ENCODE measurements around the gene TRPM3.

TRPM3 gene

GRCh38 chr9:71079451-71079850 is 42.0 kb downstream of the TRPM3 start:
- Histone ChIP-seq H3F3A (ENCODE audit: insufficient read depth, low read length) (no peaks in the 10 kb centered on the region), H3K9ac (ENCODE audit: low read length) (no peak overlapping the region), H4K20me1 (ENCODE audit: insufficient read depth, low read length) (no peaks in the 10 kb centered on the region), H2AFZ (ENCODE audit: low read length) (no peak overlapping the region), H3K4me2 (ENCODE audit: low read depth, low read length) (no peak overlapping the region), H3K27ac (ENCODE audit: low read length) (no peak overlapping the region), H3K4me1 (ENCODE audit: low read length) (no peaks in the 10 kb centered on the region), H3K9me2 (replicated peaks; ENCODE audit: insufficient read depth, low read length) (no peaks in the 10 kb centered on the region), H3K27me3 (replicated peaks; ENCODE audit: insufficient read depth, low read length) (no peaks in the 10 kb centered on the region), H3K9me3 (replicated peaks; ENCODE audit: insufficient read depth, low read length) (no peaks in the 10 kb centered on the region), H3K36me3 (replicated peaks; ENCODE audit: insufficient read depth, low read length) (no peaks in the 10 kb centered on the region), H3K79me2 (ENCODE audit: low read length) (no peaks in the 10 kb centered on the region), H3K4me3 (ENCODE audit: low read length) (no peak overlapping the region)
- no peak for DNase-seq
- TF ChIP-seq CTCF (IDR thresholded peaks at IDR 0.05; ENCODE audit: low read length) (no peak), EZH2phosphoT487 (IDR thresholded peaks at IDR 0.05; ENCODE audit: low read length) (no peak), EZH2 (optimal IDR thresholded peaks at IDR 0.05; ENCODE audit: low read depth, low read length) (no peak)

- Histone ChIP-seq H3K27ac (ENCODE audit: low read length) (no peak overlapping the region), H3K9me3 (replicated peaks; ENCODE audit: insufficient read depth, low read length) (no peaks in the 10 kb centered on the region), H4K20me1 (ENCODE audit: insufficient read depth, low read length) (no peaks in the 10 kb centered on the region), H3K36me3 (replicated peaks; ENCODE audit: insufficient read depth, low read length) (no peaks in the 10 kb centered on the region), H3K4me1 (ENCODE audit: low read length) (no peaks in the 10 kb centered on the region), H3K4me2 (ENCODE audit: low read depth, low read length) (no peak overlapping the region), H3K27me3 (replicated peaks; ENCODE audit: insufficient read depth, low read length) (no peaks in the 10 kb centered on the region), H2AFZ (ENCODE audit: low read length) (no peak overlapping the region), H3K9ac (ENCODE audit: low read length) (no peak overlapping the region), H3K4me3 (ENCODE audit: low read length) (no peak overlapping the region), H3K79me2 (ENCODE audit: low read length) (no peaks in the 10 kb centered on the region), H3K9me2 (replicated peaks; ENCODE audit: insufficient read depth, low read length) (no peaks in the 10 kb centered on the region), H3F3A (ENCODE audit: insufficient read depth, low read length) (no peaks in the 10 kb centered on the region)
- no peak for TF ChIP-seq EZH2 (optimal IDR thresholded peaks at IDR 0.05; ENCODE audit: low read depth, low read length)
- no peak for DNase-seq
Measured at GRCh38 chr9:71076096-71076495, 45.3 kb downstream of the TRPM3 start.

GRCh38 chr9:71073494-71073893 is 47.9 kb downstream of the TRPM3 start:
- no peak overlapping the region for H3K4me2 ChIP-seq (ENCODE audit: low read depth, low read length)
- H3K4me3 ChIP-seq (ENCODE audit: low read length) = no peak overlapping the region
- no peak overlapping the region for H3K27ac ChIP-seq (ENCODE audit: low read length)
- no peaks in the 10 kb centered on the region for H3K9me3 ChIP-seq (replicated peaks; ENCODE audit: insufficient read depth, low read length)
- no peak for DNase-seq
- no peak overlapping the region for H3K9ac ChIP-seq (ENCODE audit: low read length)
- no peaks in the 10 kb centered on the region for H3F3A ChIP-seq (ENCODE audit: insufficient read depth, low read length)
- no peaks in the 10 kb centered on the region for H3K27me3 ChIP-seq (replicated peaks; ENCODE audit: insufficient read depth, low read length)
- H2AFZ ChIP-seq (ENCODE audit: low read length) = no peak overlapping the region
- H3K9me2 ChIP-seq (replicated peaks; ENCODE audit: insufficient read depth, low read length) = no peaks in the 10 kb centered on the region
- H4K20me1 ChIP-seq (ENCODE audit: insufficient read depth, low read length) = no peaks in the 10 kb centered on the region
- TF ChIP-seq CTCF (IDR thresholded peaks at IDR 0.05; ENCODE audit: low read length) (no peak), EZH2 (optimal IDR thresholded peaks at IDR 0.05; ENCODE audit: low read depth, low read length) (no peak), EZH2phosphoT487 (IDR thresholded peaks at IDR 0.05; ENCODE audit: low read length) (no peak)
- H3K4me1 ChIP-seq (ENCODE audit: low read length) = no peaks in the 10 kb centered on the region
- no peaks in the 10 kb centered on the region for H3K36me3 ChIP-seq (replicated peaks; ENCODE audit: insufficient read depth, low read length)
- H3K79me2 ChIP-seq (ENCODE audit: low read length) = no peaks in the 10 kb centered on the region

GRCh38 chr9:71072587-71072986 is 48.8 kb downstream of the TRPM3 start:
- no peaks in the 10 kb centered on the region for H4K20me1 ChIP-seq (ENCODE audit: insufficient read depth, low read length)
- no peak for DNase-seq
- no peak overlapping the region for H3K9ac ChIP-seq (ENCODE audit: low read length)
- H3F3A ChIP-seq (ENCODE audit: insufficient read depth, low read length) = no peaks in the 10 kb centered on the region
- no peaks in the 10 kb centered on the region for H3K9me2 ChIP-seq (replicated peaks; ENCODE audit: insufficient read depth, low read length)
- no peaks in the 10 kb centered on the region for H3K79me2 ChIP-seq (ENCODE audit: low read length)
- H3K9me3 ChIP-seq (replicated peaks; ENCODE audit: insufficient read depth, low read length) = no peaks in the 10 kb centered on the region
- H3K4me3 ChIP-seq (ENCODE audit: low read length) = no peak overlapping the region
- no peaks in the 10 kb centered on the region for H3K27me3 ChIP-seq (replicated peaks; ENCODE audit: insufficient read depth, low read length)
- TF ChIP-seq CTCF (IDR thresholded peaks at IDR 0.05; ENCODE audit: low read length) (no peak), EZH2 (optimal IDR thresholded peaks at IDR 0.05; ENCODE audit: low read depth, low read length) (no peak), EZH2phosphoT487 (IDR thresholded peaks at IDR 0.05; ENCODE audit: low read length) (no peak)
- no peaks in the 10 kb centered on the region for H3K4me1 ChIP-seq (ENCODE audit: low read length)
- H3K27ac ChIP-seq (ENCODE audit: low read length) = no peak overlapping the region
- no peak overlapping the region for H3K4me2 ChIP-seq (ENCODE audit: low read depth, low read length)
- H3K36me3 ChIP-seq (replicated peaks; ENCODE audit: insufficient read depth, low read length) = no peaks in the 10 kb centered on the region
- no peak overlapping the region for H2AFZ ChIP-seq (ENCODE audit: low read length)
